GM19193 (cell line): Measurements from ENCODE around the gene TMEM259.

Experiments used
- POLR2A ChIP-seq: IDR thresholded peaks from 4 replicates; pipeline ENCODE4 v1.6.1; 2011; ENCODE audit not compliant: insufficient read depth, insufficient read length; ENCODE audit errors: extremely low read depth

The TMEM259 gene

GRCh38 chr19:995051-995827, 25.7 kb downstream of the TMEM259 start:
- TF ChIP-seq POLR2A = no peak

- no peak for TF ChIP-seq POLR2A
Measured at GRCh38 chr19:994516-994915, 26.4 kb downstream of the TMEM259 start.

GRCh38 chr19:993831-994393, 27.0 kb downstream of the TMEM259 start:
- no peak for TF ChIP-seq POLR2A

GRCh38 chr19:993361-993830, 27.5 kb downstream of the TMEM259 start:
- no peak for TF ChIP-seq POLR2A

- TF ChIP-seq POLR2A = no peak
Measured at GRCh38 chr19:992670-993055, 28.3 kb downstream of the TMEM259 start.

- no peak for TF ChIP-seq POLR2A
Measured at GRCh38 chr19:991932-992669, 28.8 kb downstream of the TMEM259 start.

- no peak for TF ChIP-seq POLR2A
Measured at GRCh38 chr19:991174-991931, 29.6 kb downstream of the TMEM259 start.

- no peak for TF ChIP-seq POLR2A
Measured at GRCh38 chr19:990746-991145, 30.2 kb downstream of the TMEM259 start.

- TF ChIP-seq POLR2A = no peak
Measured at GRCh38 chr19:990119-990571, 30.8 kb downstream of the TMEM259 start.

GRCh38 chr19:989381-990081, 31.4 kb downstream of the TMEM259 start:
- no peak for TF ChIP-seq POLR2A

GRCh38 chr19:988510-988909, 32.4 kb downstream of the TMEM259 start:
- no peak for TF ChIP-seq POLR2A

- no peak for TF ChIP-seq POLR2A
Measured at GRCh38 chr19:988081-988480, 32.8 kb downstream of the TMEM259 start.

GRCh38 chr19:986083-986482, 34.8 kb downstream of the TMEM259 start:
- TF ChIP-seq POLR2A = no peak
